ENCODE data around the gene ENAH. TPM values are rescaled to one million over a fixed set of nuclear protein-coding genes. Genes with fewer than 3 reads are reported as not detected.

ENAH gene
- total RNA-seq, 1 experiment from 2014 or later = 103 TPM

DNA sequence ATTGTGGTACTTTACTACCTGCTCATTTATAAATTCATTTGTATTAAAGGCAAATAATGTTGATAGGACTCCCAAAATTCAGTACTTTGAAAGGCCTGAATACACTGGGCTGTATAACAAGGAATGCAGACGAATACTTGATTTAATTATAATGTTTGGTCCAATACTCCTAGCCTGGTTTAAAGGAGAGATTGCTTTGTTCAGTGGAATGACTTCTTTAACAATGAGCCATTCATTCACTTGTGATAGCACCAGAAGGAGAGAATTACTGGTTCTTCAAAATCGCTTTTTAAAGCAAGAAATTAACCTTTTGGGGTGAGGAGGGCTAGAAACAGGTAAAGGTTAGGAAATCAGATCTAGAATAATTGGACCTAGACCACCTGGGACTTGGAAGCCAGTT is 28.3 kb upstream of the ENAH start:
- CTCF ChIA-PET = no interaction called here
- Mint-ChIP-seq H3K4me3 (ENCODE audit: low read depth, unreplicated experiment) (no peak overlapping the region), H3K9me3 (ENCODE audit: low read depth, unreplicated experiment) (no peaks in the 10 kb centered on the region), H3K27ac (ENCODE audit: unreplicated experiment) (no peak overlapping the region), H3K4me1 (ENCODE audit: low read depth, unreplicated experiment) (no peaks in the 10 kb centered on the region), H3K36me3 (ENCODE audit: insufficient read depth, unreplicated experiment) (no peaks in the 10 kb centered on the region), H3K27me3 (ENCODE audit: unreplicated experiment) (no peaks in the 10 kb centered on the region)
- no TSS peak for BruUV-seq (replicated peaks)
- intact Hi-C loops (cut with micrococcal nuclease; ENCODE audit: unreplicated experiment) = no loop called here
- no peak for DNase-seq
- TF ChIP-seq, protein P1, sequence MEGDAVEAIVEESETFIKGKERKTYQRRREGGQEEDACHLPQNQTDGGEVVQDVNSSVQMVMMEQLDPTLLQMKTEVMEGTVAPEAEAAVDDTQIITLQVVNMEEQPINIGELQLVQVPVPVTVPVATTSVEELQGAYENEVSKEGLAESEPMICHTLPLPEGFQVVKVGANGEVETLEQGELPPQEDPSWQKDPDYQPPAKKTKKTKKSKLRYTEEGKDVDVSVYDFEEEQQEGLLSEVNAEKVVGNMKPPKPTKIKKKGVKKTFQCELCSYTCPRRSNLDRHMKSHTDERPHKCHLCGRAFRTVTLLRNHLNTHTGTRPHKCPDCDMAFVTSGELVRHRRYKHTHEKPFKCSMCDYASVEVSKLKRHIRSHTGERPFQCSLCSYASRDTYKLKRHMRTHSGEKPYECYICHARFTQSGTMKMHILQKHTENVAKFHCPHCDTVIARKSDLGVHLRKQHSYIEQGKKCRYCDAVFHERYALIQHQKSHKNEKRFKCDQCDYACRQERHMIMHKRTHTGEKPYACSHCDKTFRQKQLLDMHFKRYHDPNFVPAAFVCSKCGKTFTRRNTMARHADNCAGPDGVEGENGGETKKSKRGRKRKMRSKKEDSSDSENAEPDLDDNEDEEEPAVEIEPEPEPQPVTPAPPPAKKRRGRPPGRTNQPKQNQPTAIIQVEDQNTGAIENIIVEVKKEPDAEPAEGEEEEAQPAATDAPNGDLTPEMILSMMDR (IDR thresholded peaks at IDR 0.05; ENCODE audit: unreplicated experiment) = no peak

DNA sequence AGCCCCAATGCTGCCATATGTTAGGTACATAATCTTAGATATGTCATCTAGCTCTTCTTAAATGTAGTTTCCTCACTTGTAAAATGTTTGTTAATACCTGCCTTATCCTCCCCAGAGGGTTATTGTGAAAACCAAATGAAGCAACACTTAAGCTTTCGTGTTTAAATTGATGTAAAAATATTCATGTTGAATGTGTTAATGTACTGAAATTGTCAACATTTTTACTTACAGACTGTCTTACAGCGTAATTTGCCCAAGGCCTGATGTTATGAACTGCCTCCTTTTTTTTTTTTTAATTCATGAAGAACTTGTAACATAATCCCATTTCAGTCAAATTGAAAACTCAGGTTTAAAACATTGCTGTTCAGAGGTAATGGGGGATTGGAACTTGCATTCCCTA is 25.6 kb upstream of the ENAH start:
- peaks cover 8% of the 10 kb centered on the region for H3K4me1 Mint-ChIP-seq (ENCODE audit: low read depth, unreplicated experiment)
- DNase-seq = no peak
- H3K27ac Mint-ChIP-seq (ENCODE audit: unreplicated experiment) = no peak overlapping the region
- no peak overlapping the region for H3K4me3 Mint-ChIP-seq (ENCODE audit: low read depth, unreplicated experiment)
- no peaks in the 10 kb centered on the region for H3K9me3 Mint-ChIP-seq (ENCODE audit: low read depth, unreplicated experiment)
- no TSS peak for BruUV-seq (replicated peaks)
- no peaks in the 10 kb centered on the region for H3K27me3 Mint-ChIP-seq (ENCODE audit: unreplicated experiment)
- CTCF ChIA-PET = no interaction called here
- TF ChIP-seq, protein P1 (IDR thresholded peaks at IDR 0.05; ENCODE audit: unreplicated experiment) = no peak
- H3K36me3 Mint-ChIP-seq (ENCODE audit: insufficient read depth, unreplicated experiment) = no peaks in the 10 kb centered on the region
- intact Hi-C loops (cut with micrococcal nuclease; ENCODE audit: unreplicated experiment) = no loop called here

DNA sequence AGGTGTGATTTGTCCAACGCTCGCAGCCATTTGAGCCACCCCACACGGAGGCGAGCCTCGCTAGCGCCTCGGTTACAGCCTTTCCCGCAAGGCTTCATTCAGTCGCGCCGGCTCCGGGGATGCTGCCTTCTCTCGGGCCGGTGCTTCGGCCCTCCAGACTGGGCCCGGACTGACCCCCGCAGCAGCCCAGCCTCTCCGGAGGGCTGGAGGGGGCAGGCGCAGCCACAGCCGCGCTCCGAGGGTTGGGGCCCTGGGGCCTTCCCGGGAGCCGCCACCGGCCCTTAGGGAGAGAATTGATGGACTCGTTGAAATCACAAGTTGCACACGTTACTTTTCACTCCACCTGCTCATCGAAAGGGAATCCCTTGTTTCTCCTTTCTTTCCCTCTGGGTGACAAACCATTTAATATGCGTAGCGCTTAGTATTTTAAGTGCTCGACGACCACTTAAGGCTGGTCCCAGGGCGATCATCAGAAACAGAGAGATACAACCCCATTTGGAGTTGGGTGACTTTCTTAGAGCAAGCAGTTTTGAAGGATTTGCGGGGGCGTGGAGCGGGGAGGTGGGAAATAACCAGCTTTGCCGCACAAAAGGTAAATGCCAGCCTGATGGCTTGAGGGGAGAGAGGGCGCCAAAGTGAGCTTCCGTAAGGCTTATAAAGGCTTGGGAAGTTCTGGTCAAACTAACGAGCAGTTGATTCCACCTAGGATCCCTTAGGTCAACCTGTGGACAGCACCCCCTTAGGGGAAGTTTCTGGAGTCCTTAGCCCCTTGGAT is 24.6 kb upstream of the ENAH start:
- peaks cover 8% of the 10 kb centered on the region for H3K4me1 Mint-ChIP-seq (ENCODE audit: low read depth, unreplicated experiment)
- no TSS peak for BruUV-seq (replicated peaks)
- CTCF ChIA-PET = interaction anchor here (0.6 kb wide), 1 partner anchor 131 kb away, joined by 3 read pairs; no protein-coding TSS in a partner anchor

DNA sequence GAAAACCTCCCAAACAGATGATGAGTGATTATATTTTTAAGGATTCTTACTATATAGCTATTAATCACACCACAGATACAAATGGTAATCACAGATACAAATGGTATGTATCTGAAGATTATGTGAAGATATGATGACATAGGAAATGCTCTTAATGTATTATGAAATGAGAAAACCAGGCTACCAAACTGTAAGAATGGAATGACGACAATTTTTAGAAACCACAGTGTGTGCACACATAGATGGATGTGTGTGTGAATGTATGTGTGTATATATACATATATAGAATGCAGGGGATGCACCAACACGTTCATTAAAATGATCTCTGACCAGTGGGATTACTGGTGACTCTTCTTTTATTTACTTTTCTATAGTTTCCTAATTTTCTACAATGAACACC is 21.5 kb upstream of the ENAH start:
- TF ChIP-seq, protein P1 (IDR thresholded peaks at IDR 0.05; ENCODE audit: unreplicated experiment) = no peak
- no TSS peak for BruUV-seq (replicated peaks)
- H3K4me1 Mint-ChIP-seq (ENCODE audit: low read depth, unreplicated experiment) = peaks cover 20% of the 10 kb centered on the region
- H3K9me3 Mint-ChIP-seq (ENCODE audit: low read depth, unreplicated experiment) = no peaks in the 10 kb centered on the region
- no peak overlapping the region for H3K4me3 Mint-ChIP-seq (ENCODE audit: low read depth, unreplicated experiment)
- DNase-seq = no peak
- H3K36me3 Mint-ChIP-seq (ENCODE audit: insufficient read depth, unreplicated experiment) = no peaks in the 10 kb centered on the region
- intact Hi-C loops (cut with micrococcal nuclease; ENCODE audit: unreplicated experiment) = no loop called here
- H3K27me3 Mint-ChIP-seq (ENCODE audit: unreplicated experiment) = no peaks in the 10 kb centered on the region
- H3K27ac Mint-ChIP-seq (ENCODE audit: unreplicated experiment) = no peak overlapping the region
- CTCF ChIA-PET = no interaction called here

More for the DNA sequence above, 24.6 kb upstream of the ENAH start:
- no peaks in the 10 kb centered on the region for H3K36me3 Mint-ChIP-seq (ENCODE audit: insufficient read depth, unreplicated experiment)
- TF ChIP-seq, protein P1 (IDR thresholded peaks at IDR 0.05; ENCODE audit: unreplicated experiment) = no peak
- no peak overlapping the region for H3K27ac Mint-ChIP-seq (ENCODE audit: unreplicated experiment)
- no peak for DNase-seq
- intact Hi-C loops (cut with micrococcal nuclease; ENCODE audit: unreplicated experiment) = no loop called here
- H3K4me3 Mint-ChIP-seq (ENCODE audit: low read depth, unreplicated experiment) = no peak overlapping the region
- H3K9me3 Mint-ChIP-seq (ENCODE audit: low read depth, unreplicated experiment) = no peaks in the 10 kb centered on the region
- H3K27me3 Mint-ChIP-seq (ENCODE audit: unreplicated experiment) = no peaks in the 10 kb centered on the region

Data from Calu3 (cell line).